ENCODE measurements around the gene TMEM74B.

Gene TMEM74B

DNA sequence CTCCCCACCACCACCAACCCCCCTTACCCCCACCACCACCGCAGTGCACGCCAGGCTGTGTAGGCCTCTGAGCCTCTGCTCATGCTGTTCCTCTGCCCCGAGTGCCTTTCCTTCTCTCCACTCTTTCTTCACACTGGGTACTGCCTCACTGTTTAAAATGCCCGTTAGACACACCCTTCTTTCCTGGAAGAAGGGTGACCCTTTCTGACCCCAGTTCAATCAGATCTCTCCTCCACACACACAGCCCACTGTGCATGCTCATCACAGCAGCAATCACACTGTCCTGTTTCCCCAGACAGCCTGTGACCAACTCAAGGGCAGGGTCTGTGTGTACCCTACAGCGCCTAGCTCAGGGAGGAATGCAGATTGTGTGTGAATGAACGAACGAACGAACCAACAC is 10.0 kb downstream of the TMEM74B start:
- TF ChIP-seq, protein P1, sequence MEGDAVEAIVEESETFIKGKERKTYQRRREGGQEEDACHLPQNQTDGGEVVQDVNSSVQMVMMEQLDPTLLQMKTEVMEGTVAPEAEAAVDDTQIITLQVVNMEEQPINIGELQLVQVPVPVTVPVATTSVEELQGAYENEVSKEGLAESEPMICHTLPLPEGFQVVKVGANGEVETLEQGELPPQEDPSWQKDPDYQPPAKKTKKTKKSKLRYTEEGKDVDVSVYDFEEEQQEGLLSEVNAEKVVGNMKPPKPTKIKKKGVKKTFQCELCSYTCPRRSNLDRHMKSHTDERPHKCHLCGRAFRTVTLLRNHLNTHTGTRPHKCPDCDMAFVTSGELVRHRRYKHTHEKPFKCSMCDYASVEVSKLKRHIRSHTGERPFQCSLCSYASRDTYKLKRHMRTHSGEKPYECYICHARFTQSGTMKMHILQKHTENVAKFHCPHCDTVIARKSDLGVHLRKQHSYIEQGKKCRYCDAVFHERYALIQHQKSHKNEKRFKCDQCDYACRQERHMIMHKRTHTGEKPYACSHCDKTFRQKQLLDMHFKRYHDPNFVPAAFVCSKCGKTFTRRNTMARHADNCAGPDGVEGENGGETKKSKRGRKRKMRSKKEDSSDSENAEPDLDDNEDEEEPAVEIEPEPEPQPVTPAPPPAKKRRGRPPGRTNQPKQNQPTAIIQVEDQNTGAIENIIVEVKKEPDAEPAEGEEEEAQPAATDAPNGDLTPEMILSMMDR (conservative IDR thresholded peaks at IDR 0.05) = no peak
- TF ChIP-seq ZFX (IDR thresholded peaks at IDR 0.05) = no peak
- no peak overlapping the region for H3K27ac ChIP-seq

DNA sequence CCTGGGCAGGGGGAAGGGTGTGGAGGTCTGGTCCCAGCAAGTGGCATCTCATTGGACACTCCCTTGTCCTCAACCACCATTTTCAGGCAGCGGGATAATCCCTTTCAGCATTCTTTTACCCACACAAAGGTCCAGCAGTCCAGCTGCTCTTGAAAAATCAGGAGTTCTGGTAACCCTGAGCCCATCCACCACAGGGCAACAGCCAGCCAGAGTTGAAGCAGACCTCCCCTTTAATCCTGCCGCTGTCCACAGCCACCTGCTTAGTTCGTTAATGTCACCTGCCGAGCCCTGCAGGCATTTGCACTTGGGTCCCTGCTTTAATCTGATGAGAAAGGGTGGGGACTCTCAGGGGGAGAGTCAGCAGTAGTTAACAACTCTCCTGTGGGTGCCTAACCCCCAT is 11.1 kb downstream of the TMEM74B start:
- no peak overlapping the region for H3K27ac ChIP-seq
- TF ChIP-seq ZFX (IDR thresholded peaks at IDR 0.05) = no peak
- TF ChIP-seq, protein P1 (conservative IDR thresholded peaks at IDR 0.05) = no peak

DNA sequence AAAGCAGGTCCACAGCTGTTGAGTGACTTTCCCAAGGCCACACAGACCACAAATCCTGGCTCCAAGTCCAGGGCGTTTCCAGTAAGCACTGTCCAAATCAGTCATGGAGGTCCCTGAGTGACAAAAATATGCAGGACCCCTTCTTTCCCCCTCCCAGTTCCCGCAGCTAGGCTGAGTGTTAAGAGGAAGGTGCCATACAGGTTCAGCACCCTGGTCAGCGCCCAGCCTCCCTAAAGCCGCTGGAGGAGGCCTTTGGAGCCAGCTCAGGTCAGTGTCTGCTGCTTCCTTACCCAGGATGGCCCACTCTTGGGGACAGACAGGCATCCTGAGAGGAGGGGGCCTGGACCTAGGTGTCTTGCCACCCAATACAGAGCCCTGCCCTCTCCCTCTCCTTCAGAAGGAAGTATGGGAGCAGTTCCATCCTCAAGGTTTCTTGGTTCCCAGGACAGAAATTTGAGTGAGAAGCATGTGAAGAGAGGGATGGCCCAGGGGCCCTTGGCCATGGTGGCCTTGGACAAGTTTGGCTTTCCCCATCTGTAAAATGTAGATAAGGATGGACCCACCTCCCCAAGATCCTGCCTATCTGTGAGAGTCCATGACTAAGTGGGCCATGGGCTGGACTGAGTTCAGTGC is 13.2 kb downstream of the TMEM74B start:
- TF ChIP-seq, protein P1 (conservative IDR thresholded peaks at IDR 0.05) = no peak
- no peak for TF ChIP-seq ZFX (IDR thresholded peaks at IDR 0.05)

DNA sequence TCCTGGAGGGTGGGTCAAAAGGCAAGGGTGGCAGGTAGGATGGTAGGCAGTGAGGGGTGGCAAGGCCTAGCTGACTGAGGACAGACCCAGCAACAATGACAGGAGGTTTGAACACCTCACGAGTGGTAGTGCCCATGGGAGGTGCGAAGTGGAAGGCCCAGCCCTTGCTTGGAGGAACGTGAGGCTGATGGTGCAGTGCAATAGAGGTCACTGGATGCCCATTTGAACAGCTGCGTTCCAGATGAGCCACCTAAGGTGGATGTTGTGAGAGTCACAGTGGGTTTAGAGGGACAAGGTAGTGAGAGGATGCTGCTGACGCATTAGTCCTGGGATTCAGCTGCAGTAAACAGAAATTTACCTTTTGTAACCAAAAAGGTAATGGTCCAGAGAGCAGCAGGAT is 15.6 kb downstream of the TMEM74B start:
- no peak overlapping the region for H3K27ac ChIP-seq
- no peak for TF ChIP-seq ZFX (IDR thresholded peaks at IDR 0.05)

More for the DNA sequence above, 13.2 kb downstream of the TMEM74B start:
- H3K27ac ChIP-seq = no peak overlapping the region

DNA sequence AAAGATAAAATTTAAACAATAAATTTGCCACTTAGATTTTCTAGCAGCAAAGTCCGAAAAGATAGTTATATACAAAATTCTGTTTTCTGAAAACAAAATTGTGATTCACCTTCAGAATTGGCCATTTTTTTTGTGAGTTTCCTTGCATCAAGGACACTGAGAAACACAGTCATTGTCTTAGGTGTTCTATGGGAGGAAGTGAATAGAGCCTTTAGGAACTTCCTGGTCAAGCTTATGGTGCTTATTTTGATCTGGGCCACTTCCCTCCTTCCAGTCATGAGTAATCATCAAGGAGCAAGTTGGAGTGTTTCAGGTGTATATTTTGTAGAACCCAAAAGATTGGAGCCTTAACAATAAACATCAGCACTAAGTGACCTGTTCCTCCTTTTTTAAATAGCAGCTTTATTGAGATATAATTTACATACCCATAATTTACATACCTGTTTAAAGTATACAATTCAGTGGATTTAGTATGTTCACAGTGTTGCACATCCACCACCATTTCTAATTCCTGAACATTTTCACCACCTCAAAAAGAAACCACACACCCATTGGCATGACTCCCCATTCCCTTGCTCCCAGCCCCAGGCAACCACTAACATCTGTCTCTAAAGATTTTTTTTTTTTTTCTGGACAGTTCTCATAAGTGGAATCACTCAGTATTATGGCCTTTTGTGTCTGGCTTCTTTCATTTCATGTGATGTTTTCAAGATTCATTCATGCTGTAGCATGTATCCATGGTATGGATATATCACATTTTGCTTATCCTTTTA is 17.6 kb downstream of the TMEM74B start:
- no peak for TF ChIP-seq ZFX (IDR thresholded peaks at IDR 0.05)
- TF ChIP-seq, protein P1 (conservative IDR thresholded peaks at IDR 0.05) = no peak
- no peak overlapping the region for H3K27ac ChIP-seq

DNA sequence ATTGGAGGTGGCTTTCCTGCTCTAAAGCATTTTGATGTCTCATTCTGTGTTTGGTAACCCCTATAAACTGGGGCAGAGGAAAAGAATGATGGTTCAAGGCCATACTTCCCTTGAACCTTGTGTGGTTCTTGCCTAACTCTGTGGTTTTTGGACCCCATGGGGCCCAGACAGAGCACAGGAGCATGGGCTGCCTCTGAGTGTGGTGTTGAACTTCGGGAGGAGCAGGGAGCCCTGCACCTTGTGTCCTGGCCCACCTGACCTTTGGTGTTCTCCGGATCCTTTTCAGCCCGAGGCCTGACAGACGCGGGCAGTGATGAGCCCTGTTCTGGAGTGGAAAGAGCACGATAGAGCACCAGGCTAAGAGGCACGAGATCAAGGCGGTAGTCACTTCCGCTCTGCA is 18.8 kb downstream of the TMEM74B start:
- TF ChIP-seq, protein P1 (conservative IDR thresholded peaks at IDR 0.05) = no peak
- TF ChIP-seq ZFX (IDR thresholded peaks at IDR 0.05) = no peak
- H3K27ac ChIP-seq = no peak overlapping the region

DNA sequence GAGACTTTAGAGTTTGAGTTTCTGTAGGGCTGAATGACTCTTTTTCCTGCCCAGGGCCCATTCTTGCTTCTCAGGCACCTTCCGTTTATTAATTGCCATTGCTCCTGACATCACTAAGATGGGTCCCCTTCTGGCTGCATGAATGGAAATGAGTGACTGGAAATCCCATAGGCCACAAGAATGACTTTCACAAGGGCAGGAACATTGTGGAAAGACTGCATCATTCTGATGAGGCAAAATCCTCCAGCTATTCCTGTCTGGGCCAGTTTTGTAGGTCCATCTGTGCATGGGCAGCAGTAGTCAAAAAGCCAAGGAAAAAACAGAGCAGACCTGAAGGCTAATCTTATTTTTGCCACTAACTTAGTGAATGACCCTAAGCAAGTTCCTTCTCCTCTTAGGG is 19.3 kb downstream of the TMEM74B start:
- H3K27ac ChIP-seq = no peak overlapping the region
- TF ChIP-seq, protein P1 (conservative IDR thresholded peaks at IDR 0.05) = no peak
- TF ChIP-seq ZFX (IDR thresholded peaks at IDR 0.05) = no peak
